ENCODE data around the gene MOB1B.

The MOB1B gene

GRCh38 chr4:70915036-70915815 lies 13.1 kb downstream of the MOB1B start:
- ATAC-seq (ENCODE audit: insufficient read depth, low read depth) (no peak), DNase-seq (no peak)
- H4K20me1 ChIP-seq (ENCODE audit: insufficient read depth, low read length): peaks cover 35% of the 10 kb centered on the region
- no peak overlapping the region for H3K4me3 ChIP-seq (ENCODE audit: low read depth in 1 of 2, low read length in 2 of 2)
- H3K27me3 ChIP-seq (ENCODE audit: insufficient read depth, low read length, poor library complexity): no peaks in the 10 kb centered on the region
- no peak overlapping the region for H2AFZ ChIP-seq (ENCODE audit: low read depth, low read length)
- no peak overlapping the region for H3K4me2 ChIP-seq (ENCODE audit: insufficient read depth, low read length)
- no peak overlapping the region for H3K9ac ChIP-seq (ENCODE audit: low read depth, low read length)
- H3K4me1 ChIP-seq (ENCODE audit: insufficient read depth, low read length): peaks cover 15% of the 10 kb centered on the region
- no peak for TF ChIP-seq EZH2 (IDR thresholded peaks at IDR 0.05; ENCODE audit: borderline replicate concordance, low read depth, low read length, severe bottlenecking)
- TF ChIP-seq, protein P1, sequence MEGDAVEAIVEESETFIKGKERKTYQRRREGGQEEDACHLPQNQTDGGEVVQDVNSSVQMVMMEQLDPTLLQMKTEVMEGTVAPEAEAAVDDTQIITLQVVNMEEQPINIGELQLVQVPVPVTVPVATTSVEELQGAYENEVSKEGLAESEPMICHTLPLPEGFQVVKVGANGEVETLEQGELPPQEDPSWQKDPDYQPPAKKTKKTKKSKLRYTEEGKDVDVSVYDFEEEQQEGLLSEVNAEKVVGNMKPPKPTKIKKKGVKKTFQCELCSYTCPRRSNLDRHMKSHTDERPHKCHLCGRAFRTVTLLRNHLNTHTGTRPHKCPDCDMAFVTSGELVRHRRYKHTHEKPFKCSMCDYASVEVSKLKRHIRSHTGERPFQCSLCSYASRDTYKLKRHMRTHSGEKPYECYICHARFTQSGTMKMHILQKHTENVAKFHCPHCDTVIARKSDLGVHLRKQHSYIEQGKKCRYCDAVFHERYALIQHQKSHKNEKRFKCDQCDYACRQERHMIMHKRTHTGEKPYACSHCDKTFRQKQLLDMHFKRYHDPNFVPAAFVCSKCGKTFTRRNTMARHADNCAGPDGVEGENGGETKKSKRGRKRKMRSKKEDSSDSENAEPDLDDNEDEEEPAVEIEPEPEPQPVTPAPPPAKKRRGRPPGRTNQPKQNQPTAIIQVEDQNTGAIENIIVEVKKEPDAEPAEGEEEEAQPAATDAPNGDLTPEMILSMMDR (IDR thresholded peaks at IDR 0.05; ENCODE audit: borderline replicate concordance, extremely low read depth, low read length, poor library complexity, severe bottlenecking): no peak
- peaks cover 53% of the 10 kb centered on the region for H3K36me3 ChIP-seq (ENCODE audit: insufficient read depth, low read length)
- H3K27ac ChIP-seq (ENCODE audit: low read length): no peak overlapping the region
- peaks cover 92% of the 10 kb centered on the region for H3K79me2 ChIP-seq (ENCODE audit: insufficient read depth, low read length)
- peaks cover 29% of the 10 kb centered on the region for H3K9me3 ChIP-seq (ENCODE audit: insufficient read depth, low read length, severe bottlenecking)

DNA sequence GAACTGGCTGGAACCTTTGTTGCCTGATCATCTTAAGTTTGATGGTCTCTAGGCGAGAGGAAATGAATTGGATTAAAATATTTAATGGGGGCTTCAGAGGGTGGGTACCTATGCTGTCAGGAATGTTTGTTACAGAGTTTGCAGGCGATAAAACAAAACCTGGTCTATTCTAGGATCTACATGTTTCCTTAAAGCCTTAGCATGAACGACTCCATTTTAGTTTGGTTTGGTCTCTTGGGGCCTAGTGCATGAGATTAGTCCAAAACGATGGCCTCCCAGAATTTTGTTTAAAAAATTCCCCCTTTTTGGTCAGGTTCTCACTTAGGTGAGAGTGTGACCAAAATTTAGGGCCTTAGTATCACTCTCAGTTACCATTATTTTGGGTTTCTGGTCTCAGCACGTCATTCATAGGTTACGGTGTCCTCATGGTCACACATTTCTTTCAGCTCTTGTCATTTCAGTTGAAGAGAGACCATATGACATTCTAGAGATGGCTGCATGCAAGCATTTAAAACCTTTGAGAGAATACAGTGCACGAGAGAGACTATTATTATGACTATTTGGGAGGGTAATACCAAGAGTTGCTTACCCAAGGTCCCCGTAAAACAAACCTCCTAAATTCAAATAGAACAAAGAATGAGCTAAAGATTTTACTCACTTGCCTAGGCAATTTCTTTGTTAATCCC lies 13.8 kb downstream of the MOB1B start:
- H3K27ac ChIP-seq (ENCODE audit: low read length): no peak overlapping the region
- peaks cover 92% of the 10 kb centered on the region for H3K79me2 ChIP-seq (ENCODE audit: insufficient read depth, low read length)
- H3K36me3 ChIP-seq (ENCODE audit: insufficient read depth, low read length): peaks cover 58% of the 10 kb centered on the region
- peaks cover 32% of the 10 kb centered on the region for H4K20me1 ChIP-seq (ENCODE audit: insufficient read depth, low read length)
- TF ChIP-seq EZH2 (IDR thresholded peaks at IDR 0.05; ENCODE audit: borderline replicate concordance, low read depth, low read length, severe bottlenecking): no peak
- TF ChIP-seq, protein P1 (IDR thresholded peaks at IDR 0.05; ENCODE audit: borderline replicate concordance, extremely low read depth, low read length, poor library complexity, severe bottlenecking): no peak
- no peak overlapping the region for H2AFZ ChIP-seq (ENCODE audit: low read depth, low read length)
- no peak overlapping the region for H3K4me2 ChIP-seq (ENCODE audit: insufficient read depth, low read length)
- no peak overlapping the region for H3K4me3 ChIP-seq (ENCODE audit: low read depth in 1 of 2, low read length in 2 of 2)
- H3K27me3 ChIP-seq (ENCODE audit: insufficient read depth, low read length, poor library complexity): no peaks in the 10 kb centered on the region
- peaks cover 15% of the 10 kb centered on the region for H3K4me1 ChIP-seq (ENCODE audit: insufficient read depth, low read length)
- H3K9me3 ChIP-seq (ENCODE audit: insufficient read depth, low read length, severe bottlenecking): peaks cover 36% of the 10 kb centered on the region
- DNase-seq (no peak), ATAC-seq (ENCODE audit: insufficient read depth, low read depth) (no peak)
- no peak overlapping the region for H3K9ac ChIP-seq (ENCODE audit: low read depth, low read length)

DNA sequence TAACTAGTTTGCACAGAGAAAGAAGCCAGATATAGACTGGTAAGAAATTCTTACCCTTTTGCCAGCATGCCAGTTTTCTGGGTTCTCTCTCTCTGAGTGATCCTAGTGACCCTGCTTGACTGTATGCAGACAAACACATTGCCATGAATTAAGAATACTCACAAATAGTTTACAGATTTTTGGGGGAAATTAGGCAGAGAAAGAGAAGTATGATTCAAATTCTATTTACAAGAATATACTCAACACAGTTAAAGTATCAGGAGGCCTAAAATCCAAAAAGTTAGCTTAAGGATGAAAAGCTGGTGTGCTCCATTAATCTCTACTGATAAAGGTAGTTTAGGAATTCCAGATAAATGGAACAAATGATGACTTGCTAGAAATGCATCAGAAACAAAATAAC lies 18.4 kb downstream of the MOB1B start:
- Histone ChIP-seq H3K9ac (ENCODE audit: low read depth, low read length) (no peak overlapping the region), H3K27me3 (ENCODE audit: insufficient read depth, low read length, poor library complexity) (no peaks in the 10 kb centered on the region), H3K27ac (ENCODE audit: low read length) (no peak overlapping the region), H3K9me3 (ENCODE audit: insufficient read depth, low read length, severe bottlenecking) (peaks cover 33% of the 10 kb centered on the region), H3K79me2 (ENCODE audit: insufficient read depth, low read length) (peaks cover 92% of the 10 kb centered on the region), H3K36me3 (ENCODE audit: insufficient read depth, low read length) (peaks cover 25% of the 10 kb centered on the region), H3K4me2 (ENCODE audit: insufficient read depth, low read length) (no peak overlapping the region), H2AFZ (ENCODE audit: low read depth, low read length) (no peak overlapping the region), H3K4me3 (ENCODE audit: low read depth in 1 of 2, low read length in 2 of 2) (no peak overlapping the region), H4K20me1 (ENCODE audit: insufficient read depth, low read length) (peaks cover 22% of the 10 kb centered on the region; the same call in 1 of the 2 replicates), H3K4me1 (ENCODE audit: insufficient read depth, low read length) (0 out of 2 replicates have a peak, but pooled peaks cover 6% of the 10 kb centered on the region)
- no peak for DNase-seq
- ATAC-seq (ENCODE audit: insufficient read depth, low read depth): no peak
- no peak for TF ChIP-seq EZH2 (IDR thresholded peaks at IDR 0.05; ENCODE audit: borderline replicate concordance, low read depth, low read length, severe bottlenecking)
- TF ChIP-seq, protein P1 (IDR thresholded peaks at IDR 0.05; ENCODE audit: borderline replicate concordance, extremely low read depth, low read length, poor library complexity, severe bottlenecking): no peak
